Adrenal gland (tissue), 5 donors: Measurements from ENCODE around the gene JADE2.

Source experiments
- POLR2A ChIP-seq, 2 donors: fragments of 450-650 bp; IDR thresholded peaks; one replicate each; pipeline ENCODE4 v1.6.1; 2017; ENCODE audit warnings: antibody characterized with exemption in 2 of 2, mild to moderate bottlenecking in 2 of 2, moderate library complexity in 1 of 2
- TF ChIP-seq, protein P1 (sequence below), 6 experiments: fragments of 450-650 bp in 4 of 6; fragments of 200-600 bp in 2 of 6; sonication (generic) in 1 of 6; IDR thresholded peaks; 1 replicate in 5 of 6; 2 replicates in 1 of 6; pipeline versions ENCODE4 v1.5.1 to v1.8.0; 2016 to 2021; ENCODE audit warnings: antibody characterized with exemption in 6 of 6, mild to moderate bottlenecking in 2 of 6, moderate library complexity in 1 of 6
- donor health status: DM: no; HTN: no; CAD: no.

DNA sequence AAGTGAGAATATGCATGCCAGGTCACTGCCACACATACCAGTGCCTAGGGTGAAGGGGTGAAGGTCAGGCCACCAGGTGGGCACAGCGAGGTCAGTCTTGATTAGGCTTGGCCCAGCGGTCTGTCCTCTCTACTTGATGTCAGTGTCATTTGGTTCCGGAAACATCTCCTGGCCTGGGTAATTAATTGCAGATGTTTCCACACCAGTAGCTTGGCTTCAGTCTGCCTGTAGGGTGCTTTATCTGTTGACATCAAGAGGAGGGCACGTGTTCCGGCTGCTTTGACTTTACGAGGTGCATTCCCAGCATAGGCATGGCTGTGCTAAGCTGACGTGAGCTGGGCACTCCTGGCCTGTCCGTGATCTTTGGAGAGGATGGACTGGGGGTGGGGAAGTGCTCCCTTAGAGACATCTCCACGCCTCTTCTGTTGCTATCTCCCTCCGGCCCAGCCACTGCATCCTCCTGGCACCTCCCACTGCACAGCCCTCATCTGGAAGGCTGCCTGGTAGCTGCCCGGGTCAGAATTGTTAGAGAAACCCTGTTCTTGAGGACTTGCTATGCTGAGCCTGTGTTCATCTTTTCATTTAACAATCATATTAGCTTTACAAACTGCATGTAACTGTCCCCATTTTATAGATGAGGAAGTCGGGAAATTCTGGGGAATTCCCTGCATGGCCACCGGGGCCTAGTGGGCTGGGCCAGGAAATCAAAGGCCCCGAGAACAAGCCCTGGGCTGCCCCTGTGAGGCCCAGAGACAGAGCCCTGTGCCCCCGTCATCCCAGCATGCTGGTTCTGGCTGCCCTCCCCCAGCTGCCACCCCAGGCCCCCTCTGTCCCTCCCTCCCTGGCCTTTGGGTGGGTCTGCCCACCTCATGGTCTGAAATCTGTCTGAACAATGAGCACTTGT, 29.1 kb downstream of the JADE2 start:
- peak in 1 of 2 donors; percentile 63 for TF ChIP-seq POLR2A (IDR thresholded peaks at IDR 0.05)
- TF ChIP-seq, protein P1, sequence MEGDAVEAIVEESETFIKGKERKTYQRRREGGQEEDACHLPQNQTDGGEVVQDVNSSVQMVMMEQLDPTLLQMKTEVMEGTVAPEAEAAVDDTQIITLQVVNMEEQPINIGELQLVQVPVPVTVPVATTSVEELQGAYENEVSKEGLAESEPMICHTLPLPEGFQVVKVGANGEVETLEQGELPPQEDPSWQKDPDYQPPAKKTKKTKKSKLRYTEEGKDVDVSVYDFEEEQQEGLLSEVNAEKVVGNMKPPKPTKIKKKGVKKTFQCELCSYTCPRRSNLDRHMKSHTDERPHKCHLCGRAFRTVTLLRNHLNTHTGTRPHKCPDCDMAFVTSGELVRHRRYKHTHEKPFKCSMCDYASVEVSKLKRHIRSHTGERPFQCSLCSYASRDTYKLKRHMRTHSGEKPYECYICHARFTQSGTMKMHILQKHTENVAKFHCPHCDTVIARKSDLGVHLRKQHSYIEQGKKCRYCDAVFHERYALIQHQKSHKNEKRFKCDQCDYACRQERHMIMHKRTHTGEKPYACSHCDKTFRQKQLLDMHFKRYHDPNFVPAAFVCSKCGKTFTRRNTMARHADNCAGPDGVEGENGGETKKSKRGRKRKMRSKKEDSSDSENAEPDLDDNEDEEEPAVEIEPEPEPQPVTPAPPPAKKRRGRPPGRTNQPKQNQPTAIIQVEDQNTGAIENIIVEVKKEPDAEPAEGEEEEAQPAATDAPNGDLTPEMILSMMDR (IDR thresholded peaks at IDR 0.05): peak in 5 of 6 experiments; percentile 14 to 58 (median 40)
